Chondrocyte (in vitro differentiated cells): ENCODE results near the gene ZBTB6. TPM values are rescaled to one million over a fixed set of nuclear protein-coding genes. Genes with fewer than 3 reads are reported as not detected.

Experiments
- DNase-seq: peaks from one replicate; pipeline ENCODE4 v3.0.0; 2021; ENCODE audit warnings: mixed read lengths, low spot score
- H3K27ac Mint-ChIP-seq: one replicate; pipeline ENCODE4 v1.8.0; 2021; ENCODE audit warnings: mild to moderate bottlenecking, moderate library complexity, mixed read lengths; ENCODE audit not compliant: unreplicated experiment
- H3K27me3 Mint-ChIP-seq: 2 replicates; pipeline ENCODE4 v1.8.0; 2021; ENCODE audit warnings: low read depth, mixed read lengths
- H3K36me3 Mint-ChIP-seq: 2 replicates; pipeline ENCODE4 v1.8.0; 2021; ENCODE audit warnings: low read depth, mixed read lengths
- H3K4me1 Mint-ChIP-seq: 2 replicates; pipeline ENCODE4 v1.8.0; 2021; ENCODE audit warnings: low read depth, mild to moderate bottlenecking, mixed read lengths
- H3K4me3 Mint-ChIP-seq: one replicate; pipeline ENCODE4 v1.8.0; 2021; ENCODE audit warnings: mild to moderate bottlenecking, moderate library complexity, mixed read lengths; ENCODE audit not compliant: unreplicated experiment
- H3K9me3 Mint-ChIP-seq: 2 replicates; pipeline ENCODE4 v1.8.0; 2021; ENCODE audit warnings: low read depth, mixed read lengths
- total RNA-seq: library from RNA; stranded (reverse); gene quantifications from 3 replicates; pipeline ENCODE4 v1.2.1, GENCODE V29; 2021
- TF ChIP-seq, protein P1 (sequence below): fragments of 200-600 bp; sonication (generic); IDR thresholded peaks from 2 replicates; pipeline ENCODE4 v1.5.0; 2021; ENCODE audit warnings: antibody characterized with exemption, mild to moderate bottlenecking, moderate library complexity

ZBTB6 gene
- total RNA-seq, 1 donor from 2014 or later: 8.6 TPM

DNA sequence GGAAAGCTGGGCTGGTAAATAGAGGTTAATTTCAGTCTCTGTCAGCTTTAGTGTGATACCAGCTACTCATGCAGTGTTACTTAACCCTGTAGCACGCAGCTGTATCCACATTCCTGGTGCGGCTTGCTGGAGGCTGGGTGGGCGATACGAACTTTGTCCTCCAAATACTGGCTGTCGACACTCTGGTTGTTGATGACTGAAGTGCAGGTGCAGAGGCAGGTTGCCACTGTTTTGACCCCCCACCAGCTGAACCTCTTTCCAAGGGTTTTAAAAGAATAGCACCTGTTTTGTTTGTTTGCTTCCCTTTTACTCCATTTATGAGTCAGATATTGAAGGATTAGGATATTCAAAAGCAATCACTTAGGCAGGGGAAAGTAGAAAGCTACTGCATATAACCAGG is 23.3 kb upstream of the ZBTB6 start:
- no peak overlapping the region for H3K27ac Mint-ChIP-seq
- peaks cover 5% of the 10 kb centered on the region for H3K36me3 Mint-ChIP-seq
- no peaks in the 10 kb centered on the region for H3K9me3 Mint-ChIP-seq
- TF ChIP-seq, protein P1, sequence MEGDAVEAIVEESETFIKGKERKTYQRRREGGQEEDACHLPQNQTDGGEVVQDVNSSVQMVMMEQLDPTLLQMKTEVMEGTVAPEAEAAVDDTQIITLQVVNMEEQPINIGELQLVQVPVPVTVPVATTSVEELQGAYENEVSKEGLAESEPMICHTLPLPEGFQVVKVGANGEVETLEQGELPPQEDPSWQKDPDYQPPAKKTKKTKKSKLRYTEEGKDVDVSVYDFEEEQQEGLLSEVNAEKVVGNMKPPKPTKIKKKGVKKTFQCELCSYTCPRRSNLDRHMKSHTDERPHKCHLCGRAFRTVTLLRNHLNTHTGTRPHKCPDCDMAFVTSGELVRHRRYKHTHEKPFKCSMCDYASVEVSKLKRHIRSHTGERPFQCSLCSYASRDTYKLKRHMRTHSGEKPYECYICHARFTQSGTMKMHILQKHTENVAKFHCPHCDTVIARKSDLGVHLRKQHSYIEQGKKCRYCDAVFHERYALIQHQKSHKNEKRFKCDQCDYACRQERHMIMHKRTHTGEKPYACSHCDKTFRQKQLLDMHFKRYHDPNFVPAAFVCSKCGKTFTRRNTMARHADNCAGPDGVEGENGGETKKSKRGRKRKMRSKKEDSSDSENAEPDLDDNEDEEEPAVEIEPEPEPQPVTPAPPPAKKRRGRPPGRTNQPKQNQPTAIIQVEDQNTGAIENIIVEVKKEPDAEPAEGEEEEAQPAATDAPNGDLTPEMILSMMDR: no peak
- peaks cover 40% of the 10 kb centered on the region for H3K4me1 Mint-ChIP-seq
- H3K27me3 Mint-ChIP-seq: no peaks in the 10 kb centered on the region
- no peak for DNase-seq
- no peak overlapping the region for H3K4me3 Mint-ChIP-seq

DNA sequence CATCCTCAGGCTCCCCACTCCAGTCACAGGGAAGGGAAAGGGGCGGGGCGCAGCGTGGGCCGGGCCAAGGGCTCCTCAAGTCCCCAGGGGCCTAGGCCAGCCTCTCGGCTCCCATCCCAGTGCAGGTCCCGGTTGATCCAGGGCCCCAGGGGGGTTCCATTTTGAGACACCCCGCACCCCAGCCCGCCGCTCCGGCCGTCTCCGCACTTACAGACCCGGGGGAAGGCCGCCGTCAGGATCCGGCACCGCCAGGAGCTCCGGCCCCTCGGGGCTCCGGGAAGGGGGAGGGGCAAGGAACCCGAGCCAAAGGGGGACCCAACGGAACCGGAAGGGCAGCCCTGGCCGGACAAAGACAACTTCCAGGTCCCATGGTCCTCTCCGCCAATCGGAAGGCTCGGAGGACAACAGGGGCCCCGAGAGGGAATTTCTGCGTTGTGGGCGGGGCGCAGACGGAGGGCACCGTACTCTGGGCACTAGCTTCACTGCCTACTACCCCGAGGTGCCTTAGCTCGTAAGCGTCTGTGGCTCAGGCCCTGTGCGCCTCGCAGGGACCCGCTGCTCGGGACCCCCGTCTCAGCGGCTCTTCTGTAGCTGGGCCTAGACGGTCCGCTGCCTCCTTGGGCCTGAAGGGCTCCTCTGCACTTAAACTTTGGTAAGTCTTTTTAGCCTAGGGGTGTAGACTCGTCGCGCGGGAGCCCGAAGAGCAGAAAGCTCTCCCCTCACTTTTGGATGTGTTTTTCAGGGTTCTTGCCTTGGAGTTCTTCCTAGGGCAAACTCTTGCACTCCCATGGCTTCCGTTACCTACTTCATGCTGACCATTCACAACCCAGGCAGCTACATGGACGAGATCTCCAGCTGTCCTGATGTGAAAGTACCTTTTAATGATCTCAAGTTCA is 18.4 kb upstream of the ZBTB6 start, which contains the start of gene ZBTB26:
ZBTB26 (minus strand) TSS at position 287 of the 896 bp plus-strand sequence. CDS start 11,578 bp downstream, outside the sequence.
- H3K27me3 Mint-ChIP-seq: no peaks in the 10 kb centered on the region
- peaks cover 23% of the 10 kb centered on the region for H3K4me1 Mint-ChIP-seq
- peak; percentile 96 for DNase-seq
- H3K27ac Mint-ChIP-seq: peak within 1 kb of the TSS; percentile 93
- H3K9me3 Mint-ChIP-seq: no peaks in the 10 kb centered on the region
- peaks cover 2% of the 10 kb centered on the region for H3K36me3 Mint-ChIP-seq
- H3K4me3 Mint-ChIP-seq: no peak within 1 kb of the TSS
- TF ChIP-seq, protein P1: no peak

DNA sequence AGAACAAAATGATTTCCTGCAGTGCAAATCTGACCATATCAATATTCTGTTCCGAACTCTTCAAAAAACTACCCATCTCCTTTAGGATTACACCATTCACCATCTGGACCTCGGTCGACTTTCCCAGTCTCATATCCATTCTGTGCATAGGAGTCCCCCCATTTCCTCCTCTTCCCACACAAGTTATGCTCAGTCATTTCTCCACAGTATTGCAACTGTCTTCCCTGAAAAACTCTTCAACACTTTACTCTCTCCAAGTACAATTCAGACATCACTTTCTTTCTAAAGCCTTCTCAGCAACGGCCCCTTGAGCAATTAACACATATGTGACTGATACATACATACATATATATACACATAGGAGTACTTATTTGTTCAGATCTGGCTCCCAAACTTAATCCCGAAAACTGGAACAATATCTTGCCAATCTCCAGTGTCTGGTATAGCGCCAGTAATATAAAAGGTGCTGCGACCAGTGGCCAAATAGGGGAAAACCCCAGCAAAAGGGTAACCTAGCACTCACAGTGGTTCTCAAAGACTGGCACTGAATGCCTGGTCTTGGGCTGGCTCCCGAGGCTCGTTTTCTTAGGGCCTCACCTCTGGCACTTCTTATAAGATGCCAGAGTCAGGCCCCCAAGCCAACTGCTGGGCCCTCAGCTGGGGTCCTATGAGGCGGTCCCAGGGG is 17.6 kb upstream of the ZBTB6 start:
- Mint-ChIP-seq H3K36me3 (peaks cover 2% of the 10 kb centered on the region), H3K27ac (no peak overlapping the region), H3K9me3 (no peaks in the 10 kb centered on the region), H3K4me1 (peaks cover 19% of the 10 kb centered on the region), H3K27me3 (no peaks in the 10 kb centered on the region), H3K4me3 (no peak overlapping the region)
- no peak for DNase-seq
- TF ChIP-seq, protein P1: no peak

DNA sequence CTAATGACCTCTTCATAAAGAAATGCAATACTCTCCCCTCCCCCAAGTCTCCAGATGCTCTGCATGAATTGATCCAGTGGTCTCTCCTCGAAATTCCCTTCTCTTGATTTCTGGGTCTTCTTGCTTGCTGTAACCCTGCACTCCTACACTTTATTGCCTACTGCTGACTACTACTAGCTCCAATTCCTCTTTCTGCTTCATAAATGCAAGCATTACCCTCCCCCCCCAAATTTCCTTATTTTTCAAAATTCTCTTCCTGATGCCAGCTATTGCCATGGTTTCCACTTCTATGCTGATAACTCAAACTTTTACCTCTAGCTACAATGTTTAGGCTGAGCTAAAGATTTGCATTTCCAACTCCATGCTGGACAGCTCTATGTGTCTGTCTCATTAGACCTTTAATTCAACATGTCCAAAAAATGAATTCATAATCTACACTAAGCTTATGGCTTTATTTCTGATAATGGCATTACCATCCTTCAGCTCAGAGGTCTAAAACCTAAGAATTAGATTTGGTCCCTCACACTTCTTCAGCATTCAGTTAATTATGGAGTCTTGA is 16.8 kb upstream of the ZBTB6 start:
- H3K4me3 Mint-ChIP-seq: no peak overlapping the region
- no peaks in the 10 kb centered on the region for H3K36me3 Mint-ChIP-seq
- peaks cover 16% of the 10 kb centered on the region for H3K4me1 Mint-ChIP-seq
- no peaks in the 10 kb centered on the region for H3K9me3 Mint-ChIP-seq
- TF ChIP-seq, protein P1: no peak
- no peaks in the 10 kb centered on the region for H3K27me3 Mint-ChIP-seq
- no peak for DNase-seq
- no peak overlapping the region for H3K27ac Mint-ChIP-seq

DNA sequence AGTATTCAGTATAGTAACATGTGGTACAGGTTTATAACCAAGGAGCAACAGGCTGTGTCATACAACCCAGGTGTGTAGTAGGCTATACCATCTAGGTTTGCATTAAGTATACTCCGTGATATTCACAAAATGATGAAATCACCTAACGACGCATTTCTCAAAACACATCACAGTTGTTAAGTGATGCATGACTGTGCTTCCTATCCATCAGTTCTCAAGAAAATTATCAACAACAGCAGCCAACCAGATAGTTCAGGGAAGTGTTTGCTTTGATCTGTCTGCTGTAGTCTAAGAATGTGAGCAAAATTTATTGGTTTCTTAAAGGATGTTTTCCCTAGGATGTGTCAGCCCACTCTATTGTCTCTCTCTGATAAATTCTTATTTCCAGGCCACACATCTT is 10.8 kb upstream of the ZBTB6 start:
- Mint-ChIP-seq H3K36me3 (no peaks in the 10 kb centered on the region), H3K9me3 (no peaks in the 10 kb centered on the region), H3K27me3 (no peaks in the 10 kb centered on the region), H3K27ac (no peak overlapping the region), H3K4me1 (no peaks in the 10 kb centered on the region), H3K4me3 (no peak overlapping the region)
- DNase-seq: no peak
- TF ChIP-seq, protein P1: no peak
